ENCODE measurements around the gene NTNG2.

- TF ChIP-seq CTCF (IDR thresholded peaks at IDR 0.05) (no peak), POLR2A (IDR thresholded peaks at IDR 0.05) (no peak)
These were observed 56.4 kb downstream of the NTNG2 start for GRCh38 chr9:132218208-132218607.

All from body of pancreas (tissue), 4 donors.